SJCRH30 (cell line): ENCODE measurements around the gene FSTL4. TPM values are rescaled to one million over a fixed set of nuclear protein-coding genes. Genes with fewer than 3 reads are reported as not detected.
"Not testable (repeated sequence)": the region's sequence is repeated elsewhere in the genome, so short reads cannot be mapped to it uniquely, and the experiment has no call there.

Experiments used
- DNase-seq, 2 experiments: peaks; one replicate each; pipeline ENCODE4 v3.0.0-alpha.2; 2015 to 2020
- H3K27ac ChIP-seq: fragments of 250-450 bp; sonication (Bioruptor Pico); 2 replicates; pipeline ENCODE4 v1.5.1; 2020; ENCODE audit warnings: mild to moderate bottlenecking, moderate library complexity
- H3K27me3 ChIP-seq: fragments of 250-450 bp; sonication (Bioruptor Pico); 2 replicates; pipeline ENCODE4 v1.5.1; 2020; ENCODE audit warnings: mild to moderate bottlenecking, moderate library complexity
- H3K36me3 ChIP-seq: fragments of 250-450 bp; sonication (Bioruptor Pico); 2 replicates; pipeline ENCODE4 v1.5.1; 2020; ENCODE audit warnings: mild to moderate bottlenecking, moderate library complexity
- H3K4me1 ChIP-seq: fragments of 250-450 bp; sonication (Bioruptor Pico); 2 replicates; pipeline ENCODE4 v1.5.1; 2020; ENCODE audit warnings: mild to moderate bottlenecking, moderate library complexity
- H3K4me3 ChIP-seq: fragments of 250-450 bp; sonication (Bioruptor Pico); 2 replicates; pipeline ENCODE4 v1.5.1; 2020; ENCODE audit warnings: mild to moderate bottlenecking, moderate library complexity
- H3K9me3 ChIP-seq: fragments of 250-450 bp; sonication (Bioruptor Pico); replicated peaks from 2 replicates; pipeline ENCODE4 v1.5.1; 2020; ENCODE audit warnings: mild to moderate bottlenecking, moderate library complexity
- total RNA-seq: library from RNA; depleted of rRNA; stranded (reverse); fragments of >200 nt; shearing (Covaris generic); gene quantifications from 2 replicates; pipeline ENCODE4 v1.2.3, GENCODE V29; 2014

Gene FSTL4
- total RNA-seq, 1 experiment from 2014 or later, result 7.1 TPM

- Histone ChIP-seq H3K4me3 (no peak overlapping the region), H3K4me1 (no peaks in the 10 kb centered on the region), H3K36me3 (no peaks in the 10 kb centered on the region), H3K9me3 (no peaks in the 10 kb centered on the region), H3K27me3 (no peaks in the 10 kb centered on the region), H3K27ac (no peak overlapping the region)
- DNase-seq, result no peak
Measured at GRCh38 chr5:133196441-133197085, 415.8 kb downstream of the FSTL4 start.

DNA sequence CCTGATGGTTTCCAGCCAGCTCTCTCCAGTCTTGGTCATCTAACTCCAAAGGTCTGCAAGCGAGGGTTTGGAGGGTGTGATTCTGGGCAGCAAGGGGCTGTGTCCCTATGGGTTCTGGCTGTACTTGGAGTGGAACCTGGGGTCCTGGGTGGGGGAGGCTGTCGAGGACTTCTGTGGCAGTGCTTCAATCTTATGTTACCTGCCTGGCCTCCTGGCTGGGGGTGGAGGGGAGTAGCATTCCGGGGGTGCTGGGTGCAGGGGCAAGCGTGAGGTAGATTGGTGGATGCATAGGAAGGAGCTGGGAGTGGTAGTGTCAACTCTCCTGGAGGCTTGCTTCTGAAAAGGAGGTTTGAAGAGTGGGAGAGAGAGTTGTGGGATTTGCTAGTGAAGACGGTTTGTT, 417.1 kb downstream of the FSTL4 start:
- Histone ChIP-seq H3K4me3 (no peak overlapping the region), H3K27ac (no peak overlapping the region), H3K36me3 (no peaks in the 10 kb centered on the region), H3K9me3 (no peaks in the 10 kb centered on the region), H3K4me1 (no peaks in the 10 kb centered on the region), H3K27me3 (no peaks in the 10 kb centered on the region)
- no peak for DNase-seq

GRCh38 chr5:133193794-133194193, 418.5 kb downstream of the FSTL4 start:
- H3K4me3 ChIP-seq, result no peak overlapping the region
- no peaks in the 10 kb centered on the region for H3K9me3 ChIP-seq
- no peaks in the 10 kb centered on the region for H3K4me1 ChIP-seq
- no peaks in the 10 kb centered on the region for H3K36me3 ChIP-seq
- DNase-seq, result no peak
- no peak overlapping the region for H3K27ac ChIP-seq
- no peaks in the 10 kb centered on the region for H3K27me3 ChIP-seq

GRCh38 chr5:133192716-133193115, 419.6 kb downstream of the FSTL4 start:
- H3K27me3 ChIP-seq, result no peaks in the 10 kb centered on the region
- H3K4me1 ChIP-seq, result no peaks in the 10 kb centered on the region
- H3K9me3 ChIP-seq, result no peaks in the 10 kb centered on the region
- no peak for DNase-seq
- H3K36me3 ChIP-seq, result no peaks in the 10 kb centered on the region
- no peak overlapping the region for H3K4me3 ChIP-seq
- no peak overlapping the region for H3K27ac ChIP-seq

- H3K4me3 ChIP-seq, result no peak overlapping the region
- H3K27ac ChIP-seq, result no peak overlapping the region
- no peaks in the 10 kb centered on the region for H3K36me3 ChIP-seq
- DNase-seq, result no peak
- H3K4me1 ChIP-seq, result no peaks in the 10 kb centered on the region
- H3K9me3 ChIP-seq, result no peaks in the 10 kb centered on the region
- no peaks in the 10 kb centered on the region for H3K27me3 ChIP-seq
Measured at GRCh38 chr5:133189881-133190280, 422.5 kb downstream of the FSTL4 start.

- no peak for DNase-seq
Measured at GRCh38 chr5:133179405-133179804, 432.9 kb downstream of the FSTL4 start.

GRCh38 chr5:133170756-133171387, 441.5 kb downstream of the FSTL4 start:
- not testable (repeated sequence) for H3K4me3 ChIP-seq, H3K9me3 ChIP-seq, H3K27ac ChIP-seq, DNase-seq, H3K4me1 ChIP-seq, H3K27me3 ChIP-seq, H3K36me3 ChIP-seq

More at GRCh38 chr5:133179405-133179804, 432.9 kb downstream of the FSTL4 start:
- Histone ChIP-seq H3K27me3 (no peaks in the 10 kb centered on the region), H3K9me3 (no peaks in the 10 kb centered on the region), H3K36me3 (no peaks in the 10 kb centered on the region), H3K4me1 (no peaks in the 10 kb centered on the region), H3K27ac (no peak overlapping the region), H3K4me3 (no peak overlapping the region)

DNA sequence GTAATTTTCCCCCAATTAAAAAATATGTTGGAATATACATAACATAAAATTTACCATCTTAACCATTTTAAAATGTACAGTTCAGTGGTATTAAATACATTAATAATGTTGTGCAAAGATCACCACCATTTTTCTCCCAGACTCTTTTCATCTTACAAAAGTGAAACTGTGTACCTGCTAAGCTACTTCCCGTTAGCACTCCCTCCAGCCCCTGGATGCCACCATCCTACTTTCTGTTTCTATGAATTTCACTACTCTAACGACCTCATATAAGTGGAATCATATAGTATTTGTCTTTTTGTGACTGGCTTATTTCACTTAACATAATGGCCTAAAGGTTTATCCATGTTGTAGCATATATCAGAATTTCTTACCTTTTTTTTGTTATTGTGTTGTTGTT, 447.6 kb downstream of the FSTL4 start:
- H3K27ac ChIP-seq, result no peak overlapping the region
- no peaks in the 10 kb centered on the region for H3K36me3 ChIP-seq
- no peaks in the 10 kb centered on the region for H3K27me3 ChIP-seq
- H3K4me1 ChIP-seq, result no peaks in the 10 kb centered on the region
- H3K4me3 ChIP-seq, result no peak overlapping the region
- no peak for DNase-seq
- no peaks in the 10 kb centered on the region for H3K9me3 ChIP-seq

GRCh38 chr5:133163839-133164238, 448.5 kb downstream of the FSTL4 start:
- DNase-seq, result no peak
- Histone ChIP-seq H3K4me3 (no peak overlapping the region), H3K27ac (no peak overlapping the region), H3K36me3 (no peaks in the 10 kb centered on the region), H3K9me3 (no peaks in the 10 kb centered on the region), H3K4me1 (no peaks in the 10 kb centered on the region), H3K27me3 (no peaks in the 10 kb centered on the region)

DNA sequence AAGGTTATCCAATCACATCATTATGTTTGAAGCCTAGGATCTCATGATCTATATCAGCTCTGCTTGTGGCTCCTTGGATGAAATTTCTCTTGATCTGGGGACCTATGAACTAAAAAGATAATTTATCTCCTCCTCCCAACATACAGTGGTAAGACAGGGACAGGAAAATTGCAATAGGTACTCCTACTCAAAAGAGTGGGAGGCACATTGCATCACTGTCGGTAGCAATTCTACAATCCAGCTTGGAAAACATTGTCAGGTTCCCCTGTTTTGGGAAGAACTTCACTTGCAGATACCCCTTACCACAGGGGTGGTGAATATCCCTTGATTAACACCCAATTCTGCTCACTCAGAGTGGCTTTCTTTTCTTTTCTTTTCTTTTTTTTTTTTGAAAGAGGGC, 452.8 kb downstream of the FSTL4 start:
- Histone ChIP-seq H3K4me1 (no peaks in the 10 kb centered on the region), H3K27me3 (no peaks in the 10 kb centered on the region), H3K4me3 (no peak overlapping the region), H3K9me3 (no peaks in the 10 kb centered on the region), H3K36me3 (no peaks in the 10 kb centered on the region), H3K27ac (no peak overlapping the region)
- no peak for DNase-seq

- H3K27me3 ChIP-seq, result no peaks in the 10 kb centered on the region
- H3K4me1 ChIP-seq, result no peaks in the 10 kb centered on the region
- peak in 1 of 2 experiments; percentile 28 for DNase-seq
- no peaks in the 10 kb centered on the region for H3K36me3 ChIP-seq
- no peak overlapping the region for H3K4me3 ChIP-seq
- no peak overlapping the region for H3K27ac ChIP-seq
- H3K9me3 ChIP-seq, result no peaks in the 10 kb centered on the region
Measured at GRCh38 chr5:133155326-133155969, 456.9 kb downstream of the FSTL4 start.

- Histone ChIP-seq H3K27ac (no peak overlapping the region), H3K36me3 (no peaks in the 10 kb centered on the region), H3K27me3 (no peaks in the 10 kb centered on the region), H3K9me3 (no peaks in the 10 kb centered on the region), H3K4me1 (peaks cover 6% of the 10 kb centered on the region), H3K4me3 (no peak overlapping the region)
- DNase-seq, result no peak
Measured at GRCh38 chr5:133154274-133155075, 457.9 kb downstream of the FSTL4 start.

DNA sequence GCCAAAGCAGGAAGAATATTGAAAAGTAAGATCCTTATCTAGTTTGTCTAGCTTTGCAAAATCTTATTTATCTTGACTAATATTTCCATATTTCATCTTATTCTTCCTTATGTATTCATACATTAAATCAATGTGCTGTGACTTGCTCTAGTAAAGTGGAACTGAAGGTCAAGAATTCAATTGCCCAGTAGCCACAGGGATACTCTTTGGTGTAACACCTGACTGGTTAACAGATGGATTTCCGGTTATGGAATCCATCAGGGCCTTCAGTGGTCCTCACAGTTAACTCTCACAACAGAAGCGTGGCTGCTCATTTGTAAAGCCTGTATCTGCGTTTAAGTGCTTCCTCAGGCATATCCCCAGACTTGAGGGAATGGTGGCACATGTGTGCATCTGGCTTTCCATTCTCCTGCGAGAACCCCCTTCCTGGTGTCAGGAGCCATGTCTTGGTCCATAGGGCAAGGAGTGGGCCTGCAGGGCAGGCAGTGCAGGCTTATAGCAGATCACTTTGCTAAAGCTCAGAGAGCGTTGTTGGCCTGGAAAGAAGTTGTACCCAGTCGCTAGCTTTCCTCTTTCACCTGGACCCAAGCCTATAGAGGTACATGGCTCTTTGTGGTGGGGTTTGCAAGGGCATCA, 461.3 kb downstream of the FSTL4 start:
- Histone ChIP-seq H3K27ac (no peak overlapping the region), H3K9me3 (no peaks in the 10 kb centered on the region), H3K27me3 (no peaks in the 10 kb centered on the region), H3K4me3 (no peak overlapping the region), H3K36me3 (no peaks in the 10 kb centered on the region), H3K4me1 (peaks cover 21% of the 10 kb centered on the region)
- no peak for DNase-seq

GRCh38 chr5:133149345-133149744, 463.0 kb downstream of the FSTL4 start:
- Histone ChIP-seq H3K27me3 (no peaks in the 10 kb centered on the region), H3K4me3 (no peak overlapping the region), H3K9me3 (no peaks in the 10 kb centered on the region), H3K27ac (no peak overlapping the region), H3K36me3 (no peaks in the 10 kb centered on the region), H3K4me1 (peaks cover 21% of the 10 kb centered on the region)
- peak; percentile 58 to 73 for DNase-seq
